Breast epithelium (tissue), 3 donors: Measurements from ENCODE around the gene ST6GALNAC1.

Experiments used
- POLR2AphosphoS5 ChIP-seq, 3 donors: sonication (generic); formaldehyde crosslinking; IDR thresholded peaks; one replicate each; pipeline ENCODE4 v1.6.1; 2017; ENCODE audit warnings: antibody characterized with exemption in 3 of 3
- TF ChIP-seq, protein P1 (sequence below), 3 donors: fragments of 450-650 bp; IDR thresholded peaks; one replicate each; pipeline ENCODE4 v1.5.1; 2016 to 2017; ENCODE audit warnings: antibody characterized with exemption in 3 of 3, mild to moderate bottlenecking in 3 of 3, moderate library complexity in 3 of 3

DNA sequence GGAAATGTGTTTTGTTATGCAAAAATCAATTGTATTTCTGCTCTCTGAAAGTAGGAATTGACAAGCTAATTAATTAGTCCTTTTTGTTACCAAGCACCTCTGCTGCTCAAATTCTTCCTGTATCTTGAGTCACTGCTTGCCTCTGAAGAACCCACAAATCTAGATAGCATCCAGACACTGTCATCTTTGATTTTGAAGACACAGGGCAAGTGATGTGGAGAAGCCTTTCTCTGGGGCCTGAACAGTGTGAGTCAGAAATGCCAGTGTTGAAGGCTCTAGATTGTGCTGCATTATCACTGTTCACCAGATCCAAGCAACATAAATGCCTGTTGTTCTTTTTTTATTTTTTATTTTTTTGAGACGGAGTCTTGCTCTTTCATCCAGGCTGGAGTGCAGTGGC is 10.9 kb upstream of the ST6GALNAC1 start:
- TF ChIP-seq, protein P1, sequence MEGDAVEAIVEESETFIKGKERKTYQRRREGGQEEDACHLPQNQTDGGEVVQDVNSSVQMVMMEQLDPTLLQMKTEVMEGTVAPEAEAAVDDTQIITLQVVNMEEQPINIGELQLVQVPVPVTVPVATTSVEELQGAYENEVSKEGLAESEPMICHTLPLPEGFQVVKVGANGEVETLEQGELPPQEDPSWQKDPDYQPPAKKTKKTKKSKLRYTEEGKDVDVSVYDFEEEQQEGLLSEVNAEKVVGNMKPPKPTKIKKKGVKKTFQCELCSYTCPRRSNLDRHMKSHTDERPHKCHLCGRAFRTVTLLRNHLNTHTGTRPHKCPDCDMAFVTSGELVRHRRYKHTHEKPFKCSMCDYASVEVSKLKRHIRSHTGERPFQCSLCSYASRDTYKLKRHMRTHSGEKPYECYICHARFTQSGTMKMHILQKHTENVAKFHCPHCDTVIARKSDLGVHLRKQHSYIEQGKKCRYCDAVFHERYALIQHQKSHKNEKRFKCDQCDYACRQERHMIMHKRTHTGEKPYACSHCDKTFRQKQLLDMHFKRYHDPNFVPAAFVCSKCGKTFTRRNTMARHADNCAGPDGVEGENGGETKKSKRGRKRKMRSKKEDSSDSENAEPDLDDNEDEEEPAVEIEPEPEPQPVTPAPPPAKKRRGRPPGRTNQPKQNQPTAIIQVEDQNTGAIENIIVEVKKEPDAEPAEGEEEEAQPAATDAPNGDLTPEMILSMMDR (IDR thresholded peaks at IDR 0.05) = no peak
- no peak for TF ChIP-seq POLR2AphosphoS5 (IDR thresholded peaks at IDR 0.05)
